Left ventricle myocardium inferior (tissue), 1 donor: ENCODE measurements around the gene CD1E. TPM values are rescaled to one million over a fixed set of nuclear protein-coding genes. Genes with fewer than 3 reads are reported as not detected.
"Not testable (repeated sequence)": the region's sequence is repeated elsewhere in the genome, so short reads cannot be mapped to it uniquely, and the experiment has no call there.

ENCODE experiments used
- DNase-seq: peaks from one replicate; pipeline ENCODE4 v3.0.0-alpha.2; 2020
- H3K27ac ChIP-seq: fragments of 200-600 bp; replicated peaks from 2 replicates; pipeline ENCODE4 v1.8.0; 2021
- H3K27me3 ChIP-seq: fragments of 200-600 bp; 2 replicates; pipeline ENCODE4 v1.8.0; 2021; ENCODE audit warnings: low read depth
- H3K36me3 ChIP-seq: fragments of 200-600 bp; 2 replicates; pipeline ENCODE4 v1.8.0; 2021
- H3K4me1 ChIP-seq: fragments of 200-600 bp; 2 replicates; pipeline ENCODE4 v1.8.0; 2021
- H3K4me3 ChIP-seq: fragments of 200-600 bp; 2 replicates; pipeline ENCODE4 v1.8.0; 2021; ENCODE audit warnings: mild to moderate bottlenecking, moderate library complexity
- H3K9me3 ChIP-seq: fragments of 200-600 bp; replicated peaks from 2 replicates; pipeline ENCODE4 v1.8.0; 2021
- CTCF ChIP-seq: fragments of 200-600 bp; IDR thresholded peaks from 2 replicates; pipeline ENCODE4 v1.8.0; 2021; ENCODE audit warnings: antibody characterized with exemption, mild to moderate bottlenecking, borderline replicate concordance
- intact Hi-C: fragments of 100-400 bp; cut with micrococcal nuclease; formaldehyde crosslinking; loops from one replicate; pipeline ENCODE4 v1.11.0; 2022
- total RNA-seq: library from RNA; stranded (reverse); fragmentation: NEBNext Ultra II Directional; extraction: Animal tissue kit (Norgen Biotek cat#: 25700); gene quantifications from one replicate; pipeline ENCODE4 v1.2.1, GENCODE V29; 2021
- donor health status: DM: no; HTN: yes; CAD: no; lungs with severe emphysema.

The CD1E gene
- total RNA-seq, 1 donor from 2014 or later: not detected

GRCh38 chr1:158362941-158363340 is 9.2 kb downstream of the CD1E start:
- H3K36me3 ChIP-seq: no peaks in the 10 kb centered on the region
- no peak for DNase-seq
- H3K4me3 ChIP-seq: no peak overlapping the region
- no peaks in the 10 kb centered on the region for H3K27me3 ChIP-seq
- no peaks in the 10 kb centered on the region for H3K4me1 ChIP-seq
- peaks cover 6% of the 10 kb centered on the region for H3K9me3 ChIP-seq
- intact Hi-C loops: no loop called here
- TF ChIP-seq CTCF: no peak
- no peak overlapping the region for H3K27ac ChIP-seq

DNA sequence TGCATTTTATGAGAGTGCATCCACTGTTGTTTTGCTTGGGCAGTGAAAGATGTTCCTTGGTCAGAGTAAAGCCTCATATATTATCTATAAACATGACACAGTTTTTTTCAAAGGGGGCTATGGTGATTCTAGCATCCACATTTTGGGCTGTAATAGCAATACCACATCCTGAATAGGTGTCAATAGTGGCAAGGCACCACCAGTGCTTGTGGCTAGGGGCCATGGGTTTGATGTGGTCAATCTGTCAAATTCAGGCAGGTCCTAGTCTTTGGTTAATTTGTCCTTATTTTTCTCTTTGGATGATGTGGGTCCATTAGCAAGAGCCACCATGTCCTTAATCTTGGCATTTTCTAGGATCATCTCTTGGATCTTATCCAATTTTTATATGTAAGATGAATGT is 13.1 kb downstream of the CD1E start:
- no peak overlapping the region for H3K27ac ChIP-seq
- H3K9me3 ChIP-seq: peaks cover 17% of the 10 kb centered on the region
- H3K27me3 ChIP-seq: peaks cover 4% of the 10 kb centered on the region
- H3K36me3 ChIP-seq: no peaks in the 10 kb centered on the region
- no peak overlapping the region for H3K4me3 ChIP-seq
- TF ChIP-seq CTCF: no peak
- intact Hi-C loops: no loop called here
- DNase-seq: no peak
- no peaks in the 10 kb centered on the region for H3K4me1 ChIP-seq

- TF ChIP-seq CTCF: no peak
- H3K4me3 ChIP-seq: no peak overlapping the region
- H3K27me3 ChIP-seq: peaks cover 4% of the 10 kb centered on the region
- peaks cover 33% of the 10 kb centered on the region for H3K9me3 ChIP-seq
- no peak overlapping the region for H3K27ac ChIP-seq
- H3K4me1 ChIP-seq: no peaks in the 10 kb centered on the region
- H3K36me3 ChIP-seq: no peaks in the 10 kb centered on the region
- intact Hi-C loops: no loop called here
- DNase-seq: no peak
These were observed 17.7 kb downstream of the CD1E start for GRCh38 chr1:158371188-158371953.

DNA sequence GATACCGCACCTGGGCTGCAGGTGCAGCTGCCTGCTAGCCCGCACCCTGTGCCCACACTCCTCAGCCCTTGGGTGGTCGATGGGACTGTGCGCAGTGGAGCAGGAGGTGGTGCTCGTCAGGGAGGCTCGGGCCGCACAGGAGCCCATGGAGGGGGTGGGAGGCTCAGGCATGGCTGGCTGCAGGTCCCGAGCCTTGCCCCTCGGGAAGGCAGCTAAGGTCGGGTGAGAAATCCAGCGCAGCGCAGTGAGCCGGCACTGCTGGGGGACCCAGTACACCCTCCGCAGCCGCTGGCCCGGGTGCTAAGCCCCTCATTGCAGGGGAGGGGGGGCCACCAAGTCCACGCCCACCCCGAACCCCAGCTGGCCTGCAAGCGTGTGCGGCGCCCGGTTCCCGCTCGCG is 20.4 kb downstream of the CD1E start:
- H3K9me3 ChIP-seq: peaks cover 38% of the 10 kb centered on the region
- H3K36me3 ChIP-seq, H3K4me3 ChIP-seq, H3K27ac ChIP-seq, intact Hi-C loops, H3K4me1 ChIP-seq, DNase-seq, H3K27me3 ChIP-seq: not testable (repeated sequence)

GRCh38 chr1:158374860-158375259 is 21.2 kb downstream of the CD1E start:
- DNase-seq: no peak
- no peaks in the 10 kb centered on the region for H3K36me3 ChIP-seq
- no peak overlapping the region for H3K27ac ChIP-seq
- intact Hi-C loops: no loop called here
- H3K4me3 ChIP-seq: no peak overlapping the region
- H3K27me3 ChIP-seq: peaks cover 4% of the 10 kb centered on the region
- no peaks in the 10 kb centered on the region for H3K4me1 ChIP-seq
- H3K9me3 ChIP-seq: peaks cover 38% of the 10 kb centered on the region
- no peak for TF ChIP-seq CTCF

- Histone ChIP-seq H3K4me3 (no peak overlapping the region), H3K9me3 (peaks cover 15% of the 10 kb centered on the region), H3K27ac (no peak overlapping the region), H3K4me1 (no peaks in the 10 kb centered on the region), H3K27me3 (no peaks in the 10 kb centered on the region), H3K36me3 (no peaks in the 10 kb centered on the region)
- intact Hi-C loops: no loop called here
- TF ChIP-seq CTCF: no peak
- DNase-seq: no peak
These were observed 36.6 kb downstream of the CD1E start for GRCh38 chr1:158390331-158390730.
